NCI-H2227 (cell line): Measurements from ENCODE around the gene ZC3HAV1L.
"Not testable (repeated sequence)": the region's sequence is repeated elsewhere in the genome, so short reads cannot be mapped to it uniquely, and the experiment has no call there.

Experiments used
- DNase-seq: peaks from one replicate; lab custom pipeline; 2025; ENCODE audit not compliant: unreplicated experiment; lab: John Stamatoyannopoulos, UW

The ZC3HAV1L gene, protein sequence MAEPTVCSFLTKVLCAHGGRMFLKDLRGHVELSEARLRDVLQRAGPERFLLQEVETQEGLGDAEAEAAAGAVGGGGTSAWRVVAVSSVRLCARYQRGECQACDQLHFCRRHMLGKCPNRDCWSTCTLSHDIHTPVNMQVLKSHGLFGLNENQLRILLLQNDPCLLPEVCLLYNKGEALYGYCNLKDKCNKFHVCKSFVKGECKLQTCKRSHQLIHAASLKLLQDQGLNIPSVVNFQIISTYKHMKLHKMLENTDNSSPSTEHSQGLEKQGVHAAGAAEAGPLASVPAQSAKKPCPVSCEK

DNA sequence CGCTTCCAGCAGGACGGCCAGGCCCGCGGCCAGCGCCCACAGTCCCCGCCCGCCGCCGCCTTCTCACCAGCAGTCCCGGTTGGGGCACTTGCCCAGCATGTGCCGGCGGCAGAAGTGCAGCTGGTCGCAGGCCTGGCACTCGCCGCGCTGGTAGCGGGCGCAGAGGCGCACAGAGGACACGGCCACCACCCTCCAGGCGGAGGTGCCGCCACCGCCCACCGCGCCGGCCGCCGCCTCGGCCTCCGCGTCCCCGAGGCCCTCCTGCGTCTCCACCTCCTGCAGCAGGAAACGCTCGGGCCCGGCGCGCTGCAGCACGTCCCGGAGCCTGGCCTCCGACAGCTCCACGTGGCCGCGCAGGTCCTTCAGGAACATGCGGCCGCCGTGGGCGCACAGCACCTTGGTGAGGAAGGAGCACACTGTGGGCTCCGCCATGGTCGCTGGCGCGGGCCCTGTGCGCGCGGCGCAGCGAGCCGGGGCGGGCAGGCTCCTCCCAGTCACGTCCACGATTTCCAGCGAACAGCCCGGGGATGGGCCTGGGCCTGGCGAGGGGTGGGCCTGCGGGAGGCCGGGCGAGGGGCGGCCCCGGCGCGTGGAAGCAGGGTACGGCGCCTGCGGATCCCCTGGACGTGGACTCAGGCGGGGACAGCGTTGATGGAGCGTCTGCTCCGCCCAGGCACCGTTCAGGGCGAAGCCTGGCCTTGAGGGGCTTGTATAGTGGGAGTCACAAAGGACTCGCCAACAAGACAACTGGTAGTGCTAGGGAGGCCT, at the start of gene ZC3HAV1L:
TSS of gene ZC3HAV1L (minus strand) at position 457 of the 768 bp plus-strand sequence. CDS start at position 432, 25 bp downstream.
- peak; percentile 94 for DNase-seq

DNA sequence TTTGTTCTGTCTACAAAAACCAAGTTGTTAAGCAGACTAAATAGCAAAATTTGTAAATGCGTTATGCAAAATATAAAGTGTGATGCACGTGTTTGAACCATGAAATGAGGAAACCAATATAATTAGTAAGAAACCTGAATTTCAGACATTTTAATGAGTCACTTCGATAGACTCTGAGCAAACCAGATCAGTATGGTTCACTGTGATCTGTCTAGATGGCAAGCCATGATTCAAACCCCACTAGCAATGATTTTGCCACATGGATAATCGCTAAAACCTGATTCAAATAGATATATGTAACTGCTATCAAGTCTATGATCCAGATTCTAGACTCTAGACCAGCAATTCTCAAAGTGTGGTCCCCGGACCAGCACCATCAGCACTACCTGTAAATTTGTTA, 48.9 kb upstream of the ZC3HAV1L start:
- DNase-seq = no peak

DNA sequence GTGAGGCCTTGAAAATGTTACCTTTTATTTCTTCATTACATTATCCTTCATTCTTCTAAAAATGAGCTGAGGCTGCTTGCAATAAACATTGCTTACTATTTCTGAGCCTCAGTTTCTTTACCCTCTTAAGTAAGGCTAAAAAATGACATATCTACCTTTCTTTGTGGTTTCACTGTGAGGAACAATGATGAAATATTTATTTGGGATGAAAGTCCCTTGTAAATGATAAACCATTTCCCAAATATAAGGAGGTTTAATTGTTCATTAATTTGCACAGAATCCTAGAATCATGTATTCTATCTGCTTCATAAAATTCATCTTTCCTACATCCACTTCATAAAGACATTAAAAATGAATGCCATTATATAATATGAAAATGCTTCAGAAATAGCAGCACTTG, 45.7 kb upstream of the ZC3HAV1L start:
- DNase-seq = no peak

GRCh38 chr7:139080905-139081304, 45.1 kb upstream of the ZC3HAV1L start:
- no peak for DNase-seq

- DNase-seq = no peak
Observed at GRCh38 chr7:139079861-139080260, 44.0 kb upstream of the ZC3HAV1L start.

GRCh38 chr7:139078911-139079310, 43.1 kb upstream of the ZC3HAV1L start:
- no peak for DNase-seq

- no peak for DNase-seq
Observed at GRCh38 chr7:139078399-139078798, 42.6 kb upstream of the ZC3HAV1L start.

DNA sequence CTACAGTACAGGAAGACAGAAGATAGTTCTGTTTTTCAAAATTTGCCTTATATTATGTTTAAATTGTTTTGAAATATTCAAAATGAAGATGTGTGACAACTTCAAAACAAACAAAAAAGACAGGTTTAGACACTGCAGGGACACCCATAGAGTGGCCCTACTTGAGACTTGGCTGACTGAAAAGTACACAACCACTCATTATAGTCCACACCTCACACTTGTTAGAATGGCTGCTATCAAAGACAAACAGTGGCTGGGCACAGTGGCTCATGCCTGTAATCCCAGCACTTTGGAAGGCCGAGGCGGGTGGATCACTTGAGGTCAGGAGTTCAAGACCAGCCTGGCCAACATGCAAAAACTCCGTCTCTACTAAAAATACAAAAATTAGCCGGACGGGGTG, 41.9 kb upstream of the ZC3HAV1L start:
- not testable (repeated sequence) for DNase-seq

DNA sequence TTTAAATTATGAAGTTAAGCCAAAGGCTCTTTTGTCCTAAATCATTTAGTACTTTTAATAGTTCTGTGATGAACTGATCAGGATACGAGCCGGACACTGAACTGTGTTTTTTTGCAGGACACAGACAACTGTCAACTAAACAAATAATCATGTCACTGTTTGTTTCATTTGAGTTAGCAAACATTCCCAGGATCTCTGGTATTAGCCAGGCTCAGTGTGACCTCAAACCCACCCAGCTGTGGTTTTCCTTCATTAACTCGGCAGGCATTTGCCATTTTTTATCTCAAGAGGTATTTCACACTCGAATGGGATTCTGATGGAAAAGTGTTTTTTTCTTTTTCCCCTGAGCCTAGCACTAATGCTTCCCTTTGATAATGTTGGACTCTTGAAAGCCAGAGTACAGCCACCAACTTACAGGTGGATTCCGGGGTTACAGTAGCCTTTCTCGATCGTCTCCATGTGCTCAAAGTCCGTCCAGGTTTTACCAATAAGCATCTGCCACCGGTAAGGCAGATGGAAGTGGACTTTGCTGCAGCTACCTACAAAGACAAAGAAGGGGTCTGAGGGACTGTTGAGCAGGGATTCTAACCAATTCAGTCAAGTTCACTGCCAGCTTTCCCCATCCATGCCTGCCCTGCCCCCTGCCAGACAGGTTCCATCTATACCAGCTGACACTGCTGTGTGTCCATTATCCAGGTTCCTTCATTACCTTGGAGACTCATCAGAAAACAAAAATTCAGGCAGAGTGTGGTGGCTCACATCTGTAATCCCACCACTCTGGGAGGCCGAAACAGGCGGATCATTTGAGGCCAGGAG, 40.2 kb upstream of the ZC3HAV1L start:
- no peak for DNase-seq

DNA sequence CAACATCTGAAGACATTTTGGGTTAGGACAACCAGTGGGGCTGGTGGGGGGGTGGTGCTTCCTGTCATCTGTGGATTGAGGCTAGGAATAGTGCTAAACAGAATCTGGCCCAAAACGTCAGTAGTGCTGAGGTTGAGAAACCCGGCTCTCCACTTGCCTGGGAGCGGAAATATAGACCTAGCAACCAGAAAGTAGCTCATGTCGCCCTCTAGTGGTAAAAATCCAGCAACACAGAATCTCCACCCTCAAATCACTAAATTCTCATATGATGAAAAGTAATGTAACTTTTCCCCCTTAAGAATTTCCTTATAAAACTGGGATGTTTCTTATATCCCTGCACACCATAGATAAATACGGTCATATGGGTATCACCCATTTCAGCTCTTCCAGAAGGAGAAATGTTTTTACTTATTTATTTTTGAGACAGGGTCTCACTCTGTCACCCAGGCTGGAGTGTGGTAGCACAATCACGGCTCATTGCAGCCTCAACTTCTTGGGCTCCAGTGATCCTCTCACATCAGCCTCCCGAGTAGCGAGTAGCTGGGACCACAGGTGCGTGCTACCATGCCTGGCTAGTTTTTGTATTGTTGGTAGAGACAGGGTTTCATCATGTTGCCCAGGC, 39.3 kb upstream of the ZC3HAV1L start:
- peak; percentile 83 for DNase-seq

DNA sequence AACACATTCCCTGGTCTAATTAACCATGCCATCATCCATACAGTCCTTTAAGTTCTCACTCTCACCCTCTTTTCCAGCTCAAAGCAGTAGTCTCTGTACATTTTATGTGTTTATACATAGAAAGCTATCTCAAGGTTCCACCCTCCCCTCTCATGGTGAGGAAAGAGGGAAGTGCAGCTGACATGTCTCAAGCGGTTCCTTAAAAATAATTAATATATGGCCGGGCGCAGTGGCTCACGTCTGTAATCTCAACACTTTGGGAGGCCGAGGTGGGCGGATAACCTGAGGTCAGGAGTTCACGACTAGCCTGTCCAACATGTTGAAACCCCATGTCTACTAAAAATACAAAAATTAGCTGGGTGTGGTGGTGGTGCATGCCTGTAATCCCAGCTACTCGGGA, 37.0 kb upstream of the ZC3HAV1L start:
- no peak for DNase-seq

- no peak for DNase-seq
Observed at GRCh38 chr7:139071680-139072079, 35.8 kb upstream of the ZC3HAV1L start.

DNA sequence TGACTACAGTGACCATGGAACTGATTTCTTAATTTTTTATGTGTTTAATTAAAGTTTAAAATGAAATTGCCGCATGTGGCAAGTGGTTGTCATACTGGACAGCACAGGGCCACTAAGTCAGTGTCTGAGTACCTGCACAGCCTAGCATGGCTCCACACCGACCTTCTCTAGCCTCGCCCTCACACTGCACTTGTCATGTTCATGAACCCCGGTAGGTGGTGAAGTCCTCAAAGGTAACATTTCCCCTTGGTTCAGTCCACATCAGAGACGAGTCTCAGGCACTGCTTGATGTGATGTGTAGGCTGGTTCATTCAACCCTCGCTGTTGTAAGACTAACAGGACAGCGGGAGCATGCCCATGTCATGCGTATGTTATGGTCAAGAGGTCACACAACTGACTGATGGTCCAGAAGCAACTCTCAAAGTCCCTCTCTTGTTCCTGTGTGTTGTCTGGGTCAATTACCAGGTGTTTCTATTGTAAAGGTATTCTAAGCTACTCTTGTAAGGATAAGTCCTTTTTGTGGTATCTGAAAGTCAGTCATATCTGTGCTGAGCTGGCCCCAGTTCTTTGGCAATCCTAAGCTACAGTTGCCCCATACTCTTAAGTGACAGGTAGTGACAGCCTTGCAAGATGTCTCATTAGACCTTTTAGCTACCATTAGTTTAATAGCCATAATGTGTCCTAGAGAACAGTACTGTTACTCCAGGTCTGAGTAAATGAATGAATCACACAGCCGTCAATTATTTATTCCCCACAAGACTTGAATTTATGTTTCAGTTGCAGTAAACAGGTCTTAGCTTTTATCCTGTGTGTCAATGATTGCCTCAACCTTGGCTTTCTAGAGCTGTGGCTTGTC, 32.9 kb upstream of the ZC3HAV1L start:
- no peak for DNase-seq

- DNase-seq = no peak
Observed at GRCh38 chr7:139066315-139066714, 30.5 kb upstream of the ZC3HAV1L start.

GRCh38 chr7:139065323-139065722, 29.5 kb upstream of the ZC3HAV1L start:
- no peak for DNase-seq

- no peak for DNase-seq
Observed at GRCh38 chr7:139061416-139061815, 25.6 kb upstream of the ZC3HAV1L start.

DNA sequence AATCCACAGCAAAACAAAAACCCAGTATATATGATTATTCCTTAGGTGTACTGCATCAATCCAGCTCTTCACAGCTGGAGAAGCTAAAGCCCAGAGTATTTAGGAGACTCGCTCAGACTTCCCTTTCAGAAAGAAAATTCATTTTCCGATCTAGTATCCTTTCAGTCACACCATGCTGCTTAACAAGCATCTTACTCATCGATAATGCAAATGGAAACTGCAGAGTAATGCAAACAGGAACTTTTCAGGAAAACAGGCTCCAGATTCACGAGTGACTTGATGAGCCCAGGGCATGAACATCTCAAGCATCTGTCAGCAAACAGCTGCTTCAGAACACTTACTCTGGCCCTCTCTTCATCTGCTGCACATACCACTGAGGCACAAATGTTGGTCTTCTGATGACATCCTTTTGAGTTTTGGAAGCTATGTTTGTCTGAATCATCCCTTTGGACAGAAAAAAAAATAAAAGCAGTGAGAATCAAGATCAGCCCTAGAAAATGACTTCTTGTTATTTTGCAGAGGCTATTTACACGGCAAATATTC, 24.9 kb upstream of the ZC3HAV1L start:
- DNase-seq = no peak

DNA sequence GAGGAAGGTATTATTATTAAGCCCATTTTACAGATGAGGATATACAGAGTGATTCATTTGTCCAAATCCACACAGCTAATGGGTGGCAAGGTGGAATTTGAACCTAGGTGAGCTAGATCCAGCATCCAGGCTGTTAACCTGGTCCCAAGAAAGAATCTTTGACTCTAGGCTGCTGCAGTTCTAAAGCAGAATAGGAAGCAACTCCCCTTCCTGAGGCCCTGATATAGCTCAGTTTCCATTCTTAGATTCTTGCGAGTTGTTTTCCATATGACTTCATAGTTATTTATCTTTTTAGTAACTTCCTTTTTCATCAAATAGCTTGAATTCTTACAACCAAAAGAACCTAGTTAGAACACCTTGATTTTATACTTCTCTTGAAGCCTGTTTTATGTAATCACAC, 24.1 kb upstream of the ZC3HAV1L start:
- no peak for DNase-seq

GRCh38 chr7:139058943-139059342, 23.1 kb upstream of the ZC3HAV1L start:
- no peak for DNase-seq

- DNase-seq = no peak
Observed at GRCh38 chr7:139055674-139056073, 19.8 kb upstream of the ZC3HAV1L start.
